CD14-positive monocyte (primary cell): ENCODE data around the gene SH3RF1. TPM values are rescaled to one million over a fixed set of nuclear protein-coding genes. Genes with fewer than 3 reads are reported as not detected.
A peak's percentile ranks its signal among the peaks of the same experiment; 100 is the strongest.

Source experiments
- DNase-seq, 3 donors: peaks; one replicate each; pipeline ENCODE4 v3.0.0-alpha.2; 2011 to 2022
- H2AFZ ChIP-seq: 2 replicates; pipeline ENCODE4 v1.6.0; 2012; ENCODE audit warnings: mild to moderate bottlenecking, low read depth, low read length, inconsistent platforms; ENCODE audit not compliant: insufficient read depth, poor library complexity, severe bottlenecking
- H3K27ac ChIP-seq, 2 donors: 1 replicate in 1 of 2; 2 replicates in 1 of 2; pipeline ENCODE4 v1.5.1; 2012 to 2013; ENCODE audit warnings: low read length in 2 of 2, control low read depth in 1 of 2, inconsistent platforms in 1 of 2, low read depth in 1 of 2, mild to moderate bottlenecking in 1 of 2
- H3K27me3 ChIP-seq, 2 donors: one replicate each; pipeline versions ENCODE4 v1.6.0 to v1.6.1; 2011 to 2013; ENCODE audit warnings: low read length in 2 of 2; ENCODE audit not compliant: control insufficient read depth in 2 of 2, insufficient read depth in 2 of 2
- H3K36me3 ChIP-seq, 2 donors: replicated peaks in 1 of 2; 1 replicate in 1 of 2; 2 replicates in 1 of 2; pipeline versions ENCODE4 v1.5.1 to v1.6.1; 2012 to 2013; ENCODE audit warnings: low read length in 2 of 2, control low read depth in 1 of 2, inconsistent platforms in 1 of 2, mild to moderate bottlenecking in 1 of 2; ENCODE audit not compliant: insufficient read depth in 2 of 2, control insufficient read depth in 1 of 2
- H3K4me1 ChIP-seq, 2 donors: 1 replicate in 1 of 2; 2 replicates in 1 of 2; pipeline versions ENCODE4 v1.5.1 to v1.6.1; 2012 to 2013; ENCODE audit warnings: low read length in 2 of 2, control low read depth in 1 of 2, inconsistent platforms in 1 of 2, mild to moderate bottlenecking in 1 of 2, moderate library complexity in 1 of 2; ENCODE audit not compliant: insufficient read depth in 2 of 2, control insufficient read depth in 1 of 2
- H3K4me2 ChIP-seq: replicated peaks from 2 replicates; pipeline ENCODE3; 2012; ENCODE audit warnings: low read length, moderate library complexity, mild to moderate bottlenecking; ENCODE audit not compliant: poor library complexity, severe bottlenecking; ENCODE audit errors: extremely low read depth
- H3K4me3 ChIP-seq, 3 experiments: fragments of 200-600 bp in 1 of 3; sonication (generic) in 1 of 3; replicated peaks in 1 of 3; 1 replicate in 2 of 3; 2 replicates in 1 of 3; pipeline ENCODE4 v1.5.1; 2011 to 2013; ENCODE audit warnings: low read length in 3 of 3, mild to moderate bottlenecking in 3 of 3, control low read depth in 2 of 3, low read depth in 2 of 3, inconsistent platforms in 1 of 3, moderate library complexity in 1 of 3
- H3K79me2 ChIP-seq: 2 replicates; pipeline ENCODE4 v1.6.0; 2012; ENCODE audit warnings: mild to moderate bottlenecking, control low read depth, inconsistent platforms, low read length, moderate library complexity; ENCODE audit not compliant: insufficient read depth
- H3K9ac ChIP-seq: 2 replicates; pipeline ENCODE4 v1.6.0; 2017; ENCODE audit warnings: low read length, mild to moderate bottlenecking; ENCODE audit not compliant: insufficient read depth, poor library complexity, severe bottlenecking
- H3K9me3 ChIP-seq, 2 donors: replicated peaks in 1 of 2; 1 replicate in 1 of 2; 2 replicates in 1 of 2; pipeline versions ENCODE4 v1.5.1 to v1.6.1; 2012 to 2013; ENCODE audit warnings: low read length in 2 of 2, control low read depth in 1 of 2; ENCODE audit not compliant: control insufficient read depth in 1 of 2, insufficient read depth in 1 of 2
- H4K20me1 ChIP-seq: 2 replicates; pipeline ENCODE4 v1.6.0; 2012; ENCODE audit warnings: mild to moderate bottlenecking, low read length, control low read depth, moderate library complexity; ENCODE audit not compliant: insufficient read depth
- H3K27ac Mint-ChIP-seq, 7 donors: one replicate each; pipeline ENCODE4 v1.8.0; 2020; ENCODE audit warnings: mild to moderate bottlenecking in 7 of 7, mixed read lengths in 7 of 7, moderate library complexity in 6 of 7, inconsistent platforms in 2 of 7
- H3K27me3 Mint-ChIP-seq, 3 donors: one replicate each; pipeline ENCODE4 v1.8.0; 2021 to 2022; ENCODE audit warnings: low read depth in 3 of 3, mild to moderate bottlenecking in 3 of 3, mixed read lengths in 3 of 3, moderate library complexity in 3 of 3, inconsistent platforms in 1 of 3
- H3K36me3 Mint-ChIP-seq, 2 donors: one replicate each; pipeline ENCODE4 v1.8.0; 2020; ENCODE audit warnings: mixed read lengths in 2 of 2, inconsistent platforms in 1 of 2, mild to moderate bottlenecking in 1 of 2
- H3K4me1 Mint-ChIP-seq: one replicate; pipeline ENCODE4 v1.8.0; 2020; ENCODE audit warnings: mild to moderate bottlenecking, mixed read lengths
- H3K4me3 Mint-ChIP-seq, 2 donors: one replicate each; pipeline ENCODE4 v1.8.0; 2020; ENCODE audit warnings: mild to moderate bottlenecking in 2 of 2, mixed read lengths in 2 of 2, moderate library complexity in 1 of 2
- H3K9me3 Mint-ChIP-seq, 7 donors: one replicate each; pipeline ENCODE4 v1.8.0; 2020 to 2022; ENCODE audit warnings: mixed read lengths in 7 of 7, mild to moderate bottlenecking in 6 of 7, moderate library complexity in 6 of 7, inconsistent platforms in 2 of 7
- WGBS: methylation state at CpG from one replicate; pipeline ENCODE4 v1.1.5; 2013; ENCODE audit warnings: missing lambda C conversion rate; ENCODE audit not compliant: insufficient coverage; 5-methylcytosine and 5-hydroxymethylcytosine counted together
- intact Hi-C, 2 donors: fragments of 100-400 bp; cut with micrococcal nuclease; formaldehyde crosslinking; loops; one replicate each; pipeline versions ENCODE4 v1.15.0 to v1.15.1; 2023
- polyA minus RNA-seq: library from RNA; depleted of rRNA, polyadenylated mRNA; stranded (reverse); fragments of >200 nt; gene quantifications from 2 replicates; pipeline ENCODE4 v1.2.3, GENCODE V29; 2012
- polyA plus RNA-seq, 3 donors: library from polyadenylated mRNA; depleted of rRNA in 1 of 3; unstranded in 2 of 3; stranded (reverse) in 1 of 3; fragments of 300-500 nt in 2 of 3; fragments of >200 nt in 1 of 3; fragmentation: Illumina TruSeq in 2 of 3; gene quantifications; 1 replicate in 2 of 3; 2 replicates in 1 of 3; pipeline ENCODE4 v1.2.3, GENCODE V29; 2012 to 2021
- total RNA-seq, 12 experiments: library from RNA in 1 of 12; stranded (reverse) in 1 of 12; fragments of 120-200 nt in 1 of 12; gene quantifications; one replicate each; pipeline ENCODE4 v1.2.4 and lab custom pipeline; 2013 to 2026; ENCODE audit warnings: mixed read lengths in 6 of 12, inconsistent platforms in 1 of 12
- TF ChIP-seq, protein P1 (sequence below): fragments of 200-600 bp; IDR thresholded peaks from one replicate; pipeline ENCODE4 v1.8.0; 2022; ENCODE audit warnings: antibody characterized with exemption, mild to moderate bottlenecking

Gene SH3RF1
- 4.7 TPM for total RNA-seq (2013)
- polyA plus RNA-seq (1 to 10 TPM; 3.1 to 4.7 (median 4.4) TPM), polyA minus RNA-seq (6.2 and 7.4 TPM in 2 replicates), total RNA-seq (lab: John Stamatoyannopoulos, UW) (4.5 to 35.1 (median 15.4) reads per million in 11 experiments)

DNA sequence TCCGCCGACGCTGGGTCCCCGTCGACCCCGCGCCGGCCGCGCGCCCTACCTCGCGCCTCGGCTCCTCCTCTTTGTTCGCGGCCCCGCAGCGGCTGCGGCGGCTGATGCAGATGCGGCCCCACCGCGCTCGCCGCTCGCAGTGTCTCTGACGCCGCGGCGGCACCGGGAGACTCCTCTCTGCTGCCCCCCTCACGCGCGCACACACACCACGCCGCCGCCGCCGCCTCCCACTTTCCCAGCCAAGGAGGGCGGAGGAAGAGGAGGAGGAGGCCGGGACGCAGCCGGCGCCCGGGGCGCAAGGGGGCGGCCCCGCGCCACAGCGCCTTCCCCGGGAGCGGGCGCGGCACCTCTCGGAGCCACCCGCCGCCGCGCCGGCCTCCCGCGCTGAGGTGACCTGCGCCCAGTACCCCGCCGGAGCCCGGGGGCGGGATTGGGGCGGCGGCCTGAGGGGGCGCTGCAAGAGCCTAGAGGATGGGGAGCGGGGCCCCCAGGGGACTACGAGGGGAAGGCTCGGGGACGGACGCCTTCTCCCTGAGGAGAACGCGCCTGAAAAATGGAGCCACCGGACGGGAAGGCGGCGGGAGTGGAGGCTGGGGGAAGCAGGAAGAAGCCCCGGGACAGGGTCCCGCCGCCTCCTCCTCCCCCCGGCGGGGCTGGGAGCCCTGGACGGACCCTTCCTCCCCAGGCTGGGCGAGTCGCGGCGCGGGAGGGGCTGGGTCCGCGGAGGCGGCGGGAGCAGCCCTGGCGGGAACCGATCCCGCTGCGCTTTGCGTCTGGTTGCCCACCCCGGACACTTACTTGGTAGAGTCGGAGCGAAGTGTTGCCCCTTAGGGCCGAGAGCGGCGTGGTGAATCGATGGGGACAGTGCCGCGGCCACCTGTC is at the start of gene SH3RF1:
SH3RF1 (minus strand) TSS at position 147 of the 882 bp plus-strand sequence. CDS start 1,744 bp downstream, outside the sequence.
- peak; percentile 12 to 53 (median 43) for DNase-seq
- under 1% methylated on average over 104 of the region's 110 CpGs for WGBS
- H3K36me3 Mint-ChIP-seq, result peaks cover 2 to 4% of the 10 kb centered on the region in 2 donors
- H3K9me3 Mint-ChIP-seq, result no peaks in the 10 kb centered on the region
- Histone ChIP-seq H3K27ac (peak within 1 kb of the TSS; percentile 38 to 74), H3K4me2 (peak within 1 kb of the TSS; percentile 92), H4K20me1 (no peaks in the 10 kb centered on the region), H3K4me3 (peak within 1 kb of the TSS; percentile 82 to 88 (median 88)), H3K4me1 (peaks cover 29 to 39% of the 10 kb centered on the region in 2 donors), H3K9me3 (no peaks in the 10 kb centered on the region), H3K27me3 (peaks cover 0 to 3% of the 10 kb centered on the region in 2 donors), H3K9ac (peak within 1 kb of the TSS; percentile 79), H2AFZ (peak within 1 kb of the TSS; percentile 96), H3K79me2 (peaks cover 41% of the 10 kb centered on the region), H3K36me3 (no peaks in the 10 kb centered on the region)
- peak within 1 kb of the TSS in 6 of 7 donors; percentile 19 to 85 (median 80) for H3K27ac Mint-ChIP-seq
- peaks cover 0 to 9% (median under 1%) of the 10 kb centered on the region in 3 donors for H3K27me3 Mint-ChIP-seq
- H3K4me1 Mint-ChIP-seq, result peaks cover 55% of the 10 kb centered on the region
- intact Hi-C loops, result no loop called here
- peak within 1 kb of the TSS; percentile 95 to 96 for H3K4me3 Mint-ChIP-seq
- TF ChIP-seq, protein P1, sequence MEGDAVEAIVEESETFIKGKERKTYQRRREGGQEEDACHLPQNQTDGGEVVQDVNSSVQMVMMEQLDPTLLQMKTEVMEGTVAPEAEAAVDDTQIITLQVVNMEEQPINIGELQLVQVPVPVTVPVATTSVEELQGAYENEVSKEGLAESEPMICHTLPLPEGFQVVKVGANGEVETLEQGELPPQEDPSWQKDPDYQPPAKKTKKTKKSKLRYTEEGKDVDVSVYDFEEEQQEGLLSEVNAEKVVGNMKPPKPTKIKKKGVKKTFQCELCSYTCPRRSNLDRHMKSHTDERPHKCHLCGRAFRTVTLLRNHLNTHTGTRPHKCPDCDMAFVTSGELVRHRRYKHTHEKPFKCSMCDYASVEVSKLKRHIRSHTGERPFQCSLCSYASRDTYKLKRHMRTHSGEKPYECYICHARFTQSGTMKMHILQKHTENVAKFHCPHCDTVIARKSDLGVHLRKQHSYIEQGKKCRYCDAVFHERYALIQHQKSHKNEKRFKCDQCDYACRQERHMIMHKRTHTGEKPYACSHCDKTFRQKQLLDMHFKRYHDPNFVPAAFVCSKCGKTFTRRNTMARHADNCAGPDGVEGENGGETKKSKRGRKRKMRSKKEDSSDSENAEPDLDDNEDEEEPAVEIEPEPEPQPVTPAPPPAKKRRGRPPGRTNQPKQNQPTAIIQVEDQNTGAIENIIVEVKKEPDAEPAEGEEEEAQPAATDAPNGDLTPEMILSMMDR, result peak; percentile 42

GRCh38 chr4:169315530-169316343 is 45.0 kb upstream of the SH3RF1 start:
- intact Hi-C loops, result no loop called here
- H3K9ac ChIP-seq, result no peak overlapping the region
- H3K4me1 ChIP-seq, result no peaks in the 10 kb centered on the region
- Mint-ChIP-seq H3K4me3 (no peak overlapping the region), H3K36me3 (no peaks in the 10 kb centered on the region), H3K4me1 (peaks cover 3% of the 10 kb centered on the region), H3K9me3 (peaks cover 1 to 9% (median 4%) of the 10 kb centered on the region in 7 donors), H3K27ac (no peak overlapping the region), H3K27me3 (peaks cover 0 to 5% (median 1%) of the 10 kb centered on the region in 3 donors)
- 79% methylated on average over 3 of the region's 5 CpGs for whole genome bisulfite sequencing
- H3K79me2 ChIP-seq, result no peaks in the 10 kb centered on the region
- no peak overlapping the region for H3K27ac ChIP-seq
- no peaks in the 10 kb centered on the region for H3K9me3 ChIP-seq
- no peak overlapping the region for H2AFZ ChIP-seq
- no peak overlapping the region for H3K4me2 ChIP-seq
- TF ChIP-seq, protein P1, result no peak
- H3K36me3 ChIP-seq, result no peaks in the 10 kb centered on the region
- no peaks in the 10 kb centered on the region for H4K20me1 ChIP-seq
- DNase-seq, result no peak
- H3K4me3 ChIP-seq, result no peak overlapping the region
- no peaks in the 10 kb centered on the region for H3K27me3 ChIP-seq
